KMS-11 (cell line): ENCODE measurements around the gene STX12.

ENCODE experiments used
- H2AFZ ChIP-seq: fragments of 200-600 bp; sonication (generic); 2 replicates; pipeline ENCODE4 v1.6.1; 2016; ENCODE audit warnings: antibody characterized with exemption, mixed run types, low read depth
- H3K27ac ChIP-seq: fragments of 200-600 bp; sonication (generic); 2 replicates; pipeline ENCODE4 v1.6.1; 2016; ENCODE audit warnings: mild to moderate bottlenecking, mixed run types
- H3K27me3 ChIP-seq: fragments of 200-600 bp; sonication (generic); 2 replicates; pipeline ENCODE4 v1.6.1; 2017; ENCODE audit warnings: mild to moderate bottlenecking, low read depth, mixed run types, moderate library complexity; ENCODE audit not compliant: insufficient read depth
- H3K36me3 ChIP-seq: fragments of 200-600 bp; sonication (generic); 2 replicates; pipeline ENCODE4 v1.6.1; 2017; ENCODE audit warnings: mild to moderate bottlenecking, mixed run types; ENCODE audit not compliant: insufficient read depth
- H3K4me1 ChIP-seq: fragments of 200-600 bp; sonication (generic); 2 replicates; pipeline ENCODE4 v1.6.1; 2016; ENCODE audit warnings: mild to moderate bottlenecking, low read depth, mixed run types; ENCODE audit not compliant: poor library complexity, severe bottlenecking
- H3K4me2 ChIP-seq: fragments of 200-600 bp; sonication (generic); 2 replicates; pipeline ENCODE4 v1.7.0; 2016; ENCODE audit warnings: mild to moderate bottlenecking, mixed run types
- H3K4me3 ChIP-seq: fragments of 200-600 bp; sonication (generic); IDR thresholded peaks from 2 replicates; pipeline ENCODE4 v1.6.1; 2017; ENCODE audit warnings: low read depth, low read length, mixed read lengths; ENCODE audit not compliant: insufficient read depth
- H3K79me2 ChIP-seq: fragments of 200-600 bp; sonication (generic); 2 replicates; pipeline ENCODE4 v1.6.1; 2016; ENCODE audit warnings: low read depth, mixed run types; ENCODE audit not compliant: insufficient read depth
- H3K9ac ChIP-seq: fragments of 200-600 bp; sonication (generic); 2 replicates; pipeline ENCODE4 v1.6.1; 2016; ENCODE audit warnings: mild to moderate bottlenecking, mixed run types
- H4K20me1 ChIP-seq: fragments of 200-600 bp; sonication (generic); 2 replicates; pipeline ENCODE4 v1.6.1; 2016; ENCODE audit warnings: mild to moderate bottlenecking, mixed run types; ENCODE audit not compliant: insufficient read depth
- CTCF ChIP-seq: fragments of 200-600 bp; sonication (generic); conservative IDR thresholded peaks from 2 replicates; pipeline ENCODE4 v1.6.1; 2017; ENCODE audit warnings: low read depth, mild to moderate bottlenecking, antibody characterized with exemption, low read length, moderate library complexity, mixed read lengths

STX12 gene

GRCh38 chr1:27811741-27812500, 38.9 kb downstream of the STX12 start:
- no peak for TF ChIP-seq CTCF
- Histone ChIP-seq H3K4me2 (no peak overlapping the region), H3K36me3 (no peaks in the 10 kb centered on the region), H3K4me3 (no peak overlapping the region), H3K27me3 (no peaks in the 10 kb centered on the region), H3K4me1 (no peaks in the 10 kb centered on the region), H4K20me1 (no peaks in the 10 kb centered on the region), H3K79me2 (no peaks in the 10 kb centered on the region), H3K27ac (no peak overlapping the region), H2AFZ (no peak overlapping the region), H3K9ac (no peak overlapping the region)

- H3K27ac ChIP-seq, result no peak overlapping the region
- H3K9ac ChIP-seq, result no peak overlapping the region
- H3K36me3 ChIP-seq, result no peaks in the 10 kb centered on the region; the same call in 1 of the 2 replicates
- TF ChIP-seq CTCF, result no peak
- H3K79me2 ChIP-seq, result no peaks in the 10 kb centered on the region
- no peaks in the 10 kb centered on the region for H4K20me1 ChIP-seq
- no peak overlapping the region for H2AFZ ChIP-seq
- H3K27me3 ChIP-seq, result no peaks in the 10 kb centered on the region
- no peaks in the 10 kb centered on the region for H3K4me1 ChIP-seq
- no peak overlapping the region for H3K4me2 ChIP-seq
- no peak overlapping the region for H3K4me3 ChIP-seq
Observed at GRCh38 chr1:27816921-27817630, 44.1 kb downstream of the STX12 start.

GRCh38 chr1:27821761-27822315, 48.8 kb downstream of the STX12 start:
- Histone ChIP-seq H3K36me3 (no peaks in the 10 kb centered on the region; the same call in 1 of the 2 replicates), H2AFZ (no peak overlapping the region), H4K20me1 (no peaks in the 10 kb centered on the region), H3K27me3 (no peaks in the 10 kb centered on the region), H3K4me1 (no peaks in the 10 kb centered on the region), H3K79me2 (no peaks in the 10 kb centered on the region), H3K4me2 (no peak overlapping the region), H3K27ac (no peak overlapping the region), H3K4me3 (no peak overlapping the region), H3K9ac (no peak overlapping the region)
- TF ChIP-seq CTCF, result no peak

- H2AFZ ChIP-seq, result no peak overlapping the region
- H3K36me3 ChIP-seq, result no peaks in the 10 kb centered on the region; the same call in 1 of the 2 replicates
- H3K27me3 ChIP-seq, result no peaks in the 10 kb centered on the region
- no peak for TF ChIP-seq CTCF
- no peak overlapping the region for H3K4me3 ChIP-seq
- no peak overlapping the region for H3K4me2 ChIP-seq
- no peaks in the 10 kb centered on the region for H4K20me1 ChIP-seq
- H3K4me1 ChIP-seq, result no peaks in the 10 kb centered on the region
- H3K27ac ChIP-seq, result no peak overlapping the region
- no peak overlapping the region for H3K9ac ChIP-seq
- no peaks in the 10 kb centered on the region for H3K79me2 ChIP-seq
Observed at GRCh38 chr1:27823784-27824183, 50.8 kb downstream of the STX12 start.
